RWPE2 (cell line): ENCODE data around the gene AUH.

Experiments used
- ATAC-seq: fragments of 200-7000 bp; cut with Tn5 transposase; 3 replicates; pipeline ENCODE4 v1.9.1; 2021; ENCODE audit warnings: low read depth
- DNase-seq: peaks from one replicate; pipeline ENCODE4 v3.0.0-alpha.2; 2020; ENCODE audit warnings: low spot score
- H3K27ac ChIP-seq: fragments of 450-650 bp; 2 replicates; pipeline ENCODE4 v1.5.1; 2017; ENCODE audit warnings: mild to moderate bottlenecking; ENCODE audit not compliant: poor library complexity, severe bottlenecking
- H3K27me3 ChIP-seq: fragments of 250-450 bp; sonication (Bioruptor Pico); 2 replicates; pipeline ENCODE4 v1.5.1; 2021; ENCODE audit warnings: mild to moderate bottlenecking, moderate library complexity; ENCODE audit not compliant: insufficient read depth, poor library complexity, severe bottlenecking
- H3K36me3 ChIP-seq: fragments of 250-450 bp; sonication (Bioruptor Pico); 2 replicates; pipeline ENCODE4 v1.5.1; 2020; ENCODE audit warnings: low read depth, mild to moderate bottlenecking, moderate library complexity
- H3K4me1 ChIP-seq: fragments of 250-450 bp; sonication (Bioruptor Pico); 2 replicates; pipeline ENCODE4 v1.5.1; 2021; ENCODE audit warnings: mild to moderate bottlenecking, moderate library complexity; ENCODE audit not compliant: insufficient read depth, poor library complexity, severe bottlenecking
- H3K4me3 ChIP-seq: fragments of 250-450 bp; sonication (Bioruptor Pico); 2 replicates; pipeline ENCODE4 v1.5.1; 2021; ENCODE audit warnings: mild to moderate bottlenecking, moderate library complexity; ENCODE audit not compliant: severe bottlenecking
- H3K9me3 ChIP-seq: fragments of 250-450 bp; sonication (Bioruptor Pico); 2 replicates; pipeline ENCODE4 v1.5.1; 2021; ENCODE audit warnings: mild to moderate bottlenecking, moderate library complexity; ENCODE audit not compliant: severe bottlenecking
- CTCF ChIP-seq: fragments of 450-650 bp; IDR thresholded peaks from one replicate; pipeline ENCODE4 v1.5.1; 2017; ENCODE audit warnings: mild to moderate bottlenecking, moderate library complexity; ENCODE audit not compliant: poor library complexity, severe bottlenecking

The AUH gene

GRCh38 chr9:91187311-91187964 is 174.3 kb downstream of the AUH start:
- peak overlapping the region; percentile 25 for H3K27ac ChIP-seq
- no peaks in the 10 kb centered on the region for H3K9me3 ChIP-seq
- no peak overlapping the region for H3K4me3 ChIP-seq

GRCh38 chr9:91186632-91187108 is 175.0 kb downstream of the AUH start:
- ATAC-seq (peak; percentile 69), DNase-seq (no peak)
- Histone ChIP-seq H3K4me1 (peaks cover 30% of the 10 kb centered on the region), H3K9me3 (no peaks in the 10 kb centered on the region), H3K4me3 (no peak overlapping the region), H3K27me3 (no peaks in the 10 kb centered on the region), H3K36me3 (no peaks in the 10 kb centered on the region), H3K27ac (peak overlapping the region; percentile 25)
- no peak for TF ChIP-seq CTCF

More at GRCh38 chr9:91187311-91187964, 174.3 kb downstream of the AUH start:
- Histone ChIP-seq H3K4me1 (peaks cover 25% of the 10 kb centered on the region), H3K36me3 (no peaks in the 10 kb centered on the region), H3K27me3 (no peaks in the 10 kb centered on the region)
- no peak for TF ChIP-seq CTCF
- DNase-seq (no peak), ATAC-seq (no peak)

- Histone ChIP-seq H3K36me3 (no peaks in the 10 kb centered on the region), H3K4me3 (no peak overlapping the region), H3K9me3 (no peaks in the 10 kb centered on the region), H3K4me1 (peaks cover 30% of the 10 kb centered on the region), H3K27me3 (no peaks in the 10 kb centered on the region), H3K27ac (no peak overlapping the region)
- ATAC-seq = no peak
- no peak for TF ChIP-seq CTCF
- DNase-seq = no peak
Observed at GRCh38 chr9:91185193-91185886, 176.4 kb downstream of the AUH start.

DNA sequence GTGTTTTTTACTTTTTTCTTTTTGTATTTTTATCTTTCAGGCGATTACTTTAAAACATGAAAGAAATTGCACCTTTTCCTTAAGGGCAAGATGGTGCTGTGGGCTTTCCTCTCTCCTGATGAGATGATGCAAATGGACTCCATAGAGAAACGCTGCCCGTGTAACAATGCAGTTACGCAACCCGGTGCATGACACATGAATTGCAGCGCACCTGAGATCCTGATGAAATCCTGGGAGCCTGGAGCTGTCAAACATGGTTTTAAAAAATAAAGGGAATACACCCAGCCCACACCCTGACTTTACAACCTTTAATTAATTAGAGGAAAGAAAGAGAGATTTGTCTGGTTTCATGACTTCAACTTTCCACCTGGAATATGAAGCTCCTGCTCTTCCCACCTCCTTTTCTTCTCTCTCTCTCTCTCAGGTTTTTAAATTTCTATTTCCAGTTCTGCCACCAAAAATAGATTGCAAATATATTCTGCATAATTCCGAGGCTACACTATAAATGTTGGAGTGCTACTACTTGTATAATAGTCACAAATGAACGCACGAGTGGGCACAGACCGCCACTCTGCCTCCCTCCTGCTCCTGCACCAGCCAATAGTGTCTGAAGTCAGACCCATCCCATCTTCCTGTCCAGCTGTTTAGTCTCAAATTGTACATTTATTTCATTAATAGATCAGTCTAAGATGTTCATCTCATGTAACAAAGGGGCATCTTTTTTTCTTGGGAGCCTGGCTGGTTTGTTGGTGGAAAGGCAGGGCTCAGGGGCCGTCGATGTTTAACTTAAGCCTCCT is 179.1 kb downstream of the AUH start:
- Histone ChIP-seq H3K36me3 (no peaks in the 10 kb centered on the region), H3K27me3 (no peaks in the 10 kb centered on the region), H3K4me3 (no peak overlapping the region), H3K9me3 (no peaks in the 10 kb centered on the region), H3K27ac (peak overlapping the region; percentile 44), H3K4me1 (peaks cover 53% of the 10 kb centered on the region)
- ATAC-seq = peak; percentile 35; the same call in 2 of the 3 replicates
- DNase-seq = no peak
- TF ChIP-seq CTCF = no peak
